ENCODE data around the gene CLDN25.
A peak's percentile ranks its signal among the peaks of the same experiment; 100 is the strongest.
"Not testable (repeated sequence)": the region's sequence is repeated elsewhere in the genome, so short reads cannot be mapped to it uniquely, and the experiment has no call there.

The CLDN25 gene

DNA sequence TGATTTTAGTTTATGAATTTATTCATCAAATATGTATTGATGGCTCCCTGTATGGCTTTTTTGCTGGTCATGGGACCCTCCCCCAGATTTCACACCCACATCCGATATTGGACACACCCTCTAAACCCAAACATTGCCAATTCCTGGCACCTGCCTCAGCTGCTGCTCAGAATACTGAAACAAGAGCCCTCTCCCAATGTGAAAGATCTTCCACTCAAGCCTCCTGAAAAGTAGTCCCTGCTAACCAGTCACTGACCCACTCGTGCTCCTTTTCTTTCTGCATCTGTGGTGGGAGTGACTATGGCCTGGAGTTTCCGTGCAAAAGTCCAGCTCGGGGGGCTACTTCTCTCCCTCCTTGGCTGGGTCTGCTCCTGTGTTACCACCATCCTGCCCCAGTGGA is at the start of gene CLDN25:
TSS of gene CLDN25 (plus strand) at position 301 of the 400 bp plus-strand sequence. CDS start at position 301, 0 bp downstream.
- no peak for DNase-seq

- peak; percentile 52 to 66 for DNase-seq
These were observed 48.5 kb upstream of the CLDN25 start for GRCh38 chr11:113730887-113731726.

DNA sequence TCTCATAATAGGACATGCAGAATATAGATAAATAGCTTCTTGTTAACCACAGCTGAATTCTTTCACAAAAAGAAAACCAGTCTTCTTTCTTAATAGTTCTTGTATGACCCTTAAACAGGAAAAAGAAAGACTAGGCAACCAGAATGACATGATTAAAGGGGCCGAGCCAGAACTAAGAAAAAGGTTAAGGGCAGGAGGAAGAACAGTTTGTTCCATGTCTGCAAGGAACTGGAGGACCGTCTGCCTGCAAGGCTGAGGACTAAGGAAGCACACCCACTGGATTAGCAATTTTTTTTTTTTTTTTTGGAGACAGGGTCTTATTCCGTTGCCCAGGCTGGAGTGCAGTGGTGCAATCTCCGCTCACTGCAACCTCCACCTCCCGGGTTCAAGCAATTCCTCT is 47.5 kb upstream of the CLDN25 start:
- no peak for DNase-seq

GRCh38 chr11:113736323-113736722 is 43.3 kb upstream of the CLDN25 start:
- no peak for DNase-seq

DNA sequence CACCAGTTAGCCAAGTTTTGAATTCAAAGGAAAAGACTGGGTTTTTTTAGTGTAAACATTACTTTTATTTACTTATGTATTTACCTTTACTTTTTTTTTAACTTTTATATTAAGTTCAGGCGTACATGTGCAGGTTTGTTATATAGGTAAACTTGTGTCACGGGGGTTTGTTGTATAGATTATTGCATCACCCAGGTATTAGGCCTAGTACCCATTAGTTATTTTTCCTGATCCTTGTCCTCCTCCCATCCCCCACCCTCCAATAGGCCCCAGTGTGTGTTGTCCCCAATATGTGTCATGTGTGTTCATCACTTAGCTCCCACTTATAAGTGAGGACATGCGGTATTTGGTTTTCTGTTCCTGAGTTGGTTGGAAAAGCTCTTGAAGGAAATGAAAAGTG is 26.7 kb upstream of the CLDN25 start:
- DNase-seq = no peak

- DNase-seq = no peak
These were observed 19.4 kb upstream of the CLDN25 start for GRCh38 chr11:113760241-113760640.

DNA sequence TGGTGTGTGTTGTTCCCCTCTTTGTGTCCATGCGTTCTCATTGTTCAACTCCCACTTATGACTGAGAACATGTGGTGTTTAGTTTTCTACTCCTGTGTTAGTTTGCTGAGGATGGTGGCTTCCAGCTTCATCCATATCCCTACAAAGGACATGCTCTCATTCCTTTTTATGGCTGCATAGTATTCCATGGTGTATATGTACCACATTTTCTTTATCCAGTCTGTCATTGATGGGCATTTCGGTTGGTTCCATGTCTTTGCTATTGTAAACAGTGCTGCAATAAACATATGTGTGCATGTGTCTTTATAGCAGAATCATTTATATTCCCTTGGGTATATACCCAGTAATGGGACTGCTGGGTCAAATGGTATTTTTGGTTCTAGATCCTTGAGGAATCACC is 16.6 kb upstream of the CLDN25 start:
- not testable (repeated sequence) for DNase-seq

- no peak for DNase-seq
These were observed 14.9 kb upstream of the CLDN25 start for GRCh38 chr11:113764527-113765219.

DNA sequence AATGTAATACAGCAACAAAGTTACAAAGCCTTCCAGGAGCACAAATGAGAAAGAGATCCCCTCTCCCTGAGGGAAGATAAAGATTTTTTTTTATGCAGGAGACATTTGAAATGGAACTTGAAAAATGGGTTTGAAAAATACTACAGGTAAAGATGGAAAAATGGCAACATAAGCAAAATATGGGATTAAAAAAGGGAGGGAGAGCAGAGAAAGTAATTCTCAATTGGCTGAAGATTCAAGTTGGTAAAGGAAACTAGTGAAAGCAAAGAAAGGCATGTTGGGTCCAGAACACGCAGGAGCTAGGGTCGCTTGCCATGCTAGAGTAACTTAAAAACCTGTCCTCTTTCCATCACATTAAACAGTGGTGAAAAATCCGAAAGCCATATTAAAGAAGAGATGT is 7.6 kb upstream of the CLDN25 start:
- no peak for DNase-seq

DNA sequence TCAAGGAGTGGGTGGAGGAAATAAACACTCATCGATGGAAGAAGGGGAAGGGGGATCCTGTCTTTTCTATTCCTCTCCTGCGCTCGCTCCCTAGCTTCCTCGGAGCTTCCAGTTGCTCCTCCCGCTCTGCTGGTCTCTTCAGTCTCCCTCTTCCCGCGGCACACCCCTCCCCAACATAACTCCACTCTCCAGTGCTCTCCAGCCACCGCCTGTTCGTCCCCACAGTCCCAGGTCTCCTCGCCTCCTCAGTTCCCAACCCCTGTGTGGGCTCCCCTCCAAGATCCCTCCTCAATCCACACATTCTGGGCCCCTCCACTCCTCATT is 6.5 kb upstream of the CLDN25 start:
- no peak for DNase-seq

GRCh38 chr11:113773416-113774173 is 6.0 kb upstream of the CLDN25 start, which contains the start of gene ZW10:
Gene ZW10 (minus strand): TSS chr11:113773692. CDS start chr11:113773666, 26 bp downstream.
- peak; percentile 94 to 95 for DNase-seq

DNA sequence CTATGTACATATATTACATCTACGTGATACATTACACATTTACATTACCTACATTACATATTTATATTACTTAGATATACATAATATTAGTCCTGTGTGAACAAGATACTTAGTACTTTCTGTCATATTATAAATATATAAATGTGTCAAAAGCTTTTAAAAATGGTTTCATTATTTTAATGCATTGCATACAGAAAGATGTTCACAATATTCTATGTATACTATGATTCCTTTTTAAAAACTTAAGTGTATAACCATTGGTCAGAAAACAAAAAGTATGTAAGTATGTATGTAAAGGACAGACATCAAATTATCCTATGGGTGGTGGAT is 5.5 kb upstream of the CLDN25 start:
- no peak for DNase-seq

- peak in 1 of 2 donors; percentile 15 for DNase-seq
These were observed 1.3 kb upstream of the CLDN25 start for GRCh38 chr11:113778111-113778910.

DNA sequence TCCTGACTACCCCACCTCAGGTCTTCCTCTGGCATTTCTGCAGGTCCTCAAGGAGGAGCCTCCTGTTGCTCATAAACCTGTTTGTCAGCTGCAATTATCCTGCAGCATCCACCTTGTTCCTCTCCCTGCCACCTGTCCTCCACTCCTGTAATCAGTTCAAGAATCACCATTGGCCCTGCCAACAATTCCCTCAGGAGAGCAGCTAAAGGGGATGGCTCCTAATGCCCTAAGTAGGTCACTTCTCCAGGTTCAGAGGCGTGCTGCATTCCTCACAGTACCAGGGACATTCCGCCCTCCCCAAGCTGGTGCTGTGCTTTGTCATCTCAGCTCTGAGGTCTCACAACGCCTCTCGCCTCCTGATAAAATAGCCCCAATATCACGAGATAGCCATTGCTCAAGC is 2.1 kb downstream of the CLDN25 start:
- no peak for DNase-seq

GRCh38 chr11:113782134-113782533 is 2.5 kb downstream of the CLDN25 start:
- DNase-seq = no peak

GRCh38 chr11:113789016-113789415 is 9.4 kb downstream of the CLDN25 start:
- not testable (repeated sequence) for DNase-seq

DNA sequence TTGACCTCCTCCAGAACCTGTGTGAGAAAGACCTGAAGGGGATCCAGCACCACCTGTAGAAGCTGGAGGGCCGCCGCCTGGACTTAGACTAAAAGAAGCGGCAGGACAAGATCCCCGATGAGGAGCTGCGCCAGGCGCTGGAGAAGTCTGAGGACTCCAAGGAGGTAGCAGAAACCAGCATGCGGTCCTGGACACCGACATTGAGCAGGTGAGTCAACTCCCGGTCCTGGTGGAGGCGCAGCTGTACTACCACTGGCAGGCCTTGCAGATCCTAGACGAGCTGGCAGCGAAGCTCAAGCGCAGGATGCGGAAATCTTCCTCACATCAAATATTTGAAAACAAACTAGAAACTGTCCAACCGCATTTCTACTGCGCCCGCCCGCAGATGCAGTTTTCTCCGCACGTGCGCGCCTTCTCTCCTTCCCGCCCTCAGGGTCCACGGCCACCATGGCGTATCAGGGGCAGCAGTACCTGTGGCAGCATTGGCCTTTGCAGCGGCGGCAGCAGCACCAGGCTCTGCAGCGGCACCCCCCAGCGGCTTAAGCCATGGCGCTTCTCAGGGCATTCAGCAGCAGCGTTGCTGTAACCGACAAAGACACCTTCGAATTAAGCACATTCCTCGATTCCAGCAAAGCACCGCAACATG is 10.2 kb downstream of the CLDN25 start:
- DNase-seq = no peak

DNA sequence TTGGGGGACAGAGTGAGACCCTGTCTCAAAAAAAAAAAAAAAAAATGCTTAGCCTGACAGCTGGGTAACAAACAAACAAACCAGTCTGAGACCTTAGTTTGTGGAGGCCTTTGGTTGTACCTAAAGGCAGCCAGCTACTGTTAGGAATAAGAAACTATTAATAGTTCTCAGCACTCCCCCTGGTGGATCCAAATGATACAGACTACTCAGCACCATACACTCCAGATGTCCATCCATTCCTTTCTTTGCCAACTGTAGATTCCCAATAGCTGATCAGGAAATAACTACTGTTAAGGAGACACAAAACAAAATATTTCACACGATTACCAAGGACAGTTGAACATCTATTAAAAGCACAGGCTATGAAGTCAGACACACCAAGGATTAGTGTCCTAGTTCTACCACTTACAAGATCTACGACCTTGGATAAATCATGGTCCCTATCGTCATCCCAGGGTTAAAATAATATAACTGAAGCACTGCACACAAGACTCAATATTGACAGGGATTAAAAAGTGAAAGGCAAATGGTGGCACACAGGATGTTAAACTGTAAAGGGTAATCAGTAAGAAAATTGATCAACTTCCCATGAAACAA is 17.2 kb downstream of the CLDN25 start:
- DNase-seq = peak; percentile 9 to 56

DNA sequence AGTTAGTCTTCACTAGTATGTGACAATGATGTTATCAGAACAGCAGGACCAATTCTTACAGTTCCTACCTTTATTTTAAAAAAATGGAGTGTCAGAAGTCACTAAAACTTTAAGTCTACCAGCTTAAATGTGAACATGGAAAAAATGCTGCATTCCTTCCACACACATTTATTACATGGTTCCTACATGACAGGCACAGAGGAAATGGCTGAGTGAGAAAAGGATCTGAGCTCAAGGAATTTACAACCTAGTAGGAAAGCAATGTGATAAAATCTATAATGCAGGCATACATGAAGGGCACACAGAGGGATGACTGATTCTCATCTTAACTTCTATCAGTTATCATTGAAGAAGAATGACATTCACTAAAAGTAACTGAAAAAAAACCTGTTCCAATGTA is 23.0 kb downstream of the CLDN25 start:
- DNase-seq = no peak

DNA sequence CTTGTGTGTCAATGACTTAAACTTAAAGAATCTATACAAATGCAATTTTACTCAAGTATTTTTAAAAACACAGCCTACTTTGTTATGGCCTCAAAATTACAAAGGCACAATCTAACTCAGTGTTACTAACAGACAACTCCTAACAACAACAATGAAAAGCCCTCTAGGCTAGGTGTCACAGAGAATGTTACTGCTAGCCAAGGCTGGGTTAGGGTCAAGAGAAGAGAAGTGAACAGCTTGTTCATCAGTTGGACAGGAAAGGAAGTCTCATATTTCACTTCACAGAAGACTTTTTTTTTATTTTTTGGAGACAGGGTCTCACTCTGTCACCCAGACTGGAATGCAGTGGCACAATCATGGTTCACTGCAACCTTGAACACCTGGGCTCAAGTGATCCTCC is 26.0 kb downstream of the CLDN25 start:
- DNase-seq = no peak

GRCh38 chr11:113806406-113806805 is 26.8 kb downstream of the CLDN25 start:
- DNase-seq = peak in 1 of 2 donors; percentile 7

- peak in 1 of 2 donors; percentile 34 for DNase-seq
These were observed 29.3 kb downstream of the CLDN25 start for GRCh38 chr11:113808931-113809330.

Measured in inflammatory macrophage treated with lipopolysaccharide for 1 hour (primary cell).